K562 (cell line): ENCODE measurements around the gene LATS2. TPM values are rescaled to one million over a fixed set of nuclear protein-coding genes. Genes with fewer than 3 reads are reported as not detected.
A peak's percentile ranks its signal among the peaks of the same experiment; 100 is the strongest.

ENCODE experiments used
- ATAC-seq: fragments of 200-7000 bp; cut with Tn5 transposase; 3 replicates; pipeline ENCODE4 v1.9.1; 2020; ENCODE audit warnings: moderate library complexity
- BruUV-seq: library from RNA; stranded (reverse); fragments of 400-500 nt; replicated peaks from 2 replicates; lab custom pipeline; 2021; lab: Mats Ljungman, UMichigan
- CTCF ChIA-PET: fragments of 300-600 bp; formaldehyde crosslinking; extraction: SDS; loops from one replicate; lab custom pipeline; 2021; ENCODE audit warnings: low intra/inter-chr PET ratio; lab: Yijun Ruan, JAX
- POLR2A ChIA-PET: fragments of 300-600, 350-650 bp; sonication (Branson Sonifier 250); formaldehyde crosslinking; extraction: SDS; loops from one replicate; lab custom pipeline; 2021; ENCODE audit warnings: antibody characterized with exemption, inconsistent platforms; lab: Yijun Ruan, JAX
- DNase-seq, 4 experiments: peaks; one replicate each; pipeline versions ENCODE4 v3.0.0 to v3.0.0-alpha.2; 2011 to 2018; ENCODE audit warnings: low spot score in 3 of 4, mixed read lengths in 3 of 4; ENCODE audit errors: extremely low read depth in 1 of 4
- FAIRE-seq: peaks from 2 replicates; lab custom pipeline; 2011; peaks lifted over from hg19 to GRCh38; lab: Jason Lieb, UNC
- H2AFZ ChIP-seq: 2 replicates; pipeline ENCODE4 v1.6.0; 2011; ENCODE audit warnings: low read depth, low read length, control low read depth, inconsistent platforms
- H3K27ac ChIP-seq: fragments of 200-600 bp; 3 replicates; pipeline ENCODE4 v1.8.0; 2011; ENCODE audit warnings: low read depth, mild to moderate bottlenecking, control low read depth, inconsistent platforms, low read length, moderate library complexity, mixed read lengths; ENCODE audit errors: extremely low read depth
- H3K27me3 ChIP-seq, 2 experiments: fragments of 300-600 bp in 1 of 2; 2 replicates in 1 of 2; 3 replicates in 1 of 2; pipeline versions ENCODE4 v1.6.0 to v1.8.0; 2011; ENCODE audit warnings: inconsistent platforms in 2 of 2, low read length in 2 of 2, mild to moderate bottlenecking in 1 of 2, mixed read lengths in 1 of 2, moderate library complexity in 1 of 2; ENCODE audit not compliant: control insufficient read depth in 2 of 2, insufficient read depth in 2 of 2
- H3K36me3 ChIP-seq: fragments of 300-600 bp; 3 replicates; pipeline ENCODE4 v1.8.0; 2011; ENCODE audit warnings: mild to moderate bottlenecking, low read length, inconsistent platforms; ENCODE audit not compliant: control insufficient read depth, insufficient read depth
- H3K4me1 ChIP-seq, 2 experiments: fragments of 200-600 bp in 1 of 2; replicated peaks in 1 of 2; 2 replicates in 1 of 2; 3 replicates in 1 of 2; pipeline versions ENCODE4 v1.5.1 to v1.8.0; 2011; ENCODE audit warnings: inconsistent platforms in 2 of 2, low read length in 2 of 2, mild to moderate bottlenecking in 1 of 2, mixed read lengths in 1 of 2, moderate library complexity in 1 of 2; ENCODE audit not compliant: control insufficient read depth in 2 of 2, insufficient read depth in 2 of 2
- H3K4me2 ChIP-seq: 2 replicates; pipeline ENCODE4 v1.6.1; 2011; ENCODE audit warnings: low read length, control low read depth, inconsistent platforms, mixed read lengths; ENCODE audit not compliant: insufficient read depth
- H3K4me3 ChIP-seq: fragments of 200-600 bp; sonication (generic), shearing (Covaris generic); 2 replicates; pipeline ENCODE4 v1.5.1; 2016; ENCODE audit warnings: control low read depth, inconsistent platforms
- H3K79me2 ChIP-seq: fragments of 200-600 bp; 3 replicates; pipeline ENCODE4 v1.8.0; 2011; ENCODE audit warnings: low read length, inconsistent platforms; ENCODE audit not compliant: control insufficient read depth, insufficient read depth
- H3K9ac ChIP-seq, 2 experiments: 2 replicates each; pipeline versions ENCODE4 v1.6.0 to v1.6.1; 2011; ENCODE audit warnings: low read depth in 2 of 2, low read length in 2 of 2, control low read depth in 1 of 2, inconsistent platforms in 1 of 2, mild to moderate bottlenecking in 1 of 2, mixed read lengths in 1 of 2; ENCODE audit not compliant: insufficient read depth in 1 of 2
- H3K9me1 ChIP-seq: one replicate; pipeline ENCODE4 v1.6.0; 2011; ENCODE audit warnings: inconsistent platforms, mild to moderate bottlenecking, low read length, moderate library complexity; ENCODE audit not compliant: control insufficient read depth, insufficient read depth
- H3K9me3 ChIP-seq: replicated peaks from 2 replicates; pipeline ENCODE4 v1.5.1; 2011; ENCODE audit warnings: low read depth, low read length, inconsistent platforms; ENCODE audit not compliant: control insufficient read depth, insufficient read depth
- H4K20me1 ChIP-seq: replicated peaks from 2 replicates; pipeline ENCODE4 v1.6.1; 2011; ENCODE audit warnings: low read length, inconsistent platforms, mixed read lengths; ENCODE audit not compliant: control insufficient read depth, insufficient read depth
- ATF7 ChIP-seq: fragments of 450-650 bp; IDR thresholded peaks from 2 replicates; pipeline ENCODE4 v1.7.1; 2014; ENCODE audit warnings: mild to moderate bottlenecking, moderate library complexity
- CGGBP1 ChIP-seq: fragments of 250-450 bp; sonication (Bioruptor Pico); IDR thresholded peaks from 2 replicates; pipeline ENCODE4 v1.9.0; 2021; ENCODE audit warnings: mild to moderate bottlenecking
- CHD2 ChIP-seq: IDR thresholded peaks from 2 replicates; pipeline ENCODE4 v1.6.1; 2011; ENCODE audit warnings: low read depth, low read length
- HMGXB4 ChIP-seq: sonication (generic); formaldehyde crosslinking; IDR thresholded peaks from 2 replicates; pipeline ENCODE4 v1.8.1; 2023; ENCODE audit warnings: mild to moderate bottlenecking, missing genetic modification reagents
- ILK ChIP-seq: fragments of 450-650 bp; IDR thresholded peaks from 2 replicates; pipeline ENCODE4 v1.6.1; 2016; ENCODE audit warnings: missing genetic modification characterization, low read depth, mild to moderate bottlenecking, missing compliant biosample characterization, moderate library complexity, borderline replicate concordance
- MCM3 ChIP-seq: fragments of 450-650 bp; IDR thresholded peaks from 2 replicates; pipeline ENCODE4 v1.6.1; 2016
- NCOA6 ChIP-seq: fragments of 450-650 bp; IDR thresholded peaks from 2 replicates; pipeline ENCODE4 v1.6.1; 2017; ENCODE audit warnings: mild to moderate bottlenecking
- NELFE ChIP-seq: IDR thresholded peaks from 2 replicates; pipeline ENCODE4 v1.6.1; 2011; ENCODE audit warnings: mild to moderate bottlenecking; ENCODE audit not compliant: insufficient read depth, insufficient read length
- TAF1 ChIP-seq: IDR thresholded peaks from 2 replicates; pipeline ENCODE4 v1.6.1; 2011; ENCODE audit warnings: mild to moderate bottlenecking, low read length, moderate library complexity; ENCODE audit not compliant: insufficient read depth, control insufficient read depth, severe bottlenecking; ENCODE audit errors: extremely low read depth
- UBTF ChIP-seq, 2 experiments: IDR thresholded peaks; 2 replicates each; pipeline ENCODE4 v1.6.1; 2012; ENCODE audit warnings: improper control_type of control experiment in 2 of 2, low read depth in 2 of 2, low read length in 2 of 2, borderline replicate concordance in 1 of 2
- VEZF1 ChIP-seq: fragments of 200-800 bp; sonication (Bioruptor generic); IDR thresholded peaks from 2 replicates; pipeline ENCODE4 v1.6.1; 2017; ENCODE audit warnings: missing genetic modification characterization, missing compliant biosample characterization
- ZBTB7A ChIP-seq: IDR thresholded peaks from 2 replicates; pipeline ENCODE4 v1.6.1; 2011; ENCODE audit warnings: low read depth, mild to moderate bottlenecking, low read length, moderate library complexity, borderline replicate concordance; ENCODE audit not compliant: control insufficient read depth
- ZNF316 ChIP-seq: fragments of 450-650 bp; IDR thresholded peaks from 2 replicates; pipeline ENCODE4 v1.6.1; 2016
- WGBS: fragments of 100-300 bp; shearing (Covaris generic); methylation state at CpG from one replicate; pipeline ENCODE4 v1.1.6; 2016; ENCODE audit warnings: low coverage, mixed read lengths; ENCODE audit not compliant: insufficient coverage; ENCODE audit errors: missing lambda C conversion rate; 5-methylcytosine and 5-hydroxymethylcytosine counted together
- in situ Hi-C: fragments of 300-500 bp; cut with MboI; formaldehyde crosslinking; loops from 4 replicates; pipeline ENCODE4 v1.15.0; 2018; ENCODE audit warnings: inconsistent platforms, mixed read lengths
- intact Hi-C: fragments of 100-400 bp; cut with micrococcal nuclease; formaldehyde crosslinking; loops from 2 replicates; pipeline ENCODE4 v1.14.2; 2022
- polyA plus RNA-seq, 8 experiments: library from polyadenylated mRNA; depleted of rRNA in 4 of 8; stranded (reverse) in 5 of 8; unstranded in 3 of 8; fragments of >200 nt; fragmentation: Nextera tagmentation in 2 of 8; fragmentation: Illumina TruSeq in 1 of 8; extraction: Ambion mirVana in 2 of 8; extraction: Trizol in 1 of 8; gene quantifications; 2 replicates each; pipeline versions ENCODE4 v1.2.1 to v1.2.3, GENCODE V29; 2011 to 2014; ENCODE audit warnings: inconsistent platforms in 1 of 8, missing spikeins in 1 of 8
- total RNA-seq, 7 experiments: library from RNA; depleted of rRNA in 6 of 7; stranded (reverse); fragments of >200 nt in 6 of 7; fragmentation: Illumina TruSeq in 2 of 7; extraction: Trizol in 2 of 7; gene quantifications; 2 replicates each; pipeline versions ENCODE4 v1.2.1 to v1.2.3, GENCODE V29; 2011 to 2021; ENCODE audit warnings: low replicate concordance in 1 of 7
- TF ChIP-seq, protein P1 (sequence below): fragments of 450-650 bp; conservative IDR thresholded peaks from 2 replicates; pipeline ENCODE4 v1.6.1; 2016; ENCODE audit warnings: missing genetic modification characterization, low read depth, mild to moderate bottlenecking, missing compliant biosample characterization, moderate library complexity

LATS2 gene
- total and polyA plus RNA-seq, 9 of the 15 experiments (the other 6 are each of a cell fraction or from before 2014, with no cell fraction given): 0.18 to 3.7 (median 0.76) TPM

DNA sequence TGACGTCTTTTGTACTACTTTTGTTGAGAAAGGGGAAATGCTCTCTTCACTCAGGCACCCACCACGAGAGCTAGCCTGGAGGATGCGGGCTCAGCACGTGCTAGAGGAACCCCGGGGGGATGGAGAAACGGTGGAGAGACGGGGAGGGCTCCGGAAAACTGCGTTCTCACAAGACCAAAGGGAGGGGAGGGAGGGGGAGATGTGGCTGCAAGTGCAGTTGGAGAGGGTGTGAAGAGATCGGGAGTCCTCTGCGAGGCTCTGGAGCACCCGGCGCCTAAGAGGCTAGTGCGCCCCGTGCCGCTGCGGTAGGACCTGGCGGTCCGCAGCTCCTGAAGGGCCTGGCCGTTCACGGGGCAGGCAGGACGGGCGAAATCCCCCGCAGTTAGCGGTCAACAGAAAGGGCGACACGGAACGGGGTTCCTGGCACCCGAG, 115.4 kb downstream of the LATS2 start:
- Histone ChIP-seq H3K36me3 (no peaks in the 10 kb centered on the region), H3K4me3 (no peak overlapping the region), H3K4me1 (peaks cover 0 to 5% of the 10 kb centered on the region in 2 experiments; a peak in 2 of 5 replicates), H3K79me2 (no peaks in the 10 kb centered on the region)
- in situ Hi-C loops: loop anchor here (10.0 kb wide), 2 partner anchors 159 to 539 kb away; no protein-coding TSS in a partner anchor
- TF ChIP-seq ZBTB7A (no peak), ATF7 (no peak), TAF1 (no peak), MCM3 (no peak), NELFE (no peak), CGGBP1 (no peak), ILK (no peak), HMGXB4 (CRISPR knock-in tag) (no peak), UBTF (IDR thresholded peaks at IDR 0.05; ENCODE audit: borderline replicate concordance in 1 of 2, low read depth in 2 of 2, low read length in 2 of 2) (no peak), ZNF316 (no peak), CHD2 (no peak), VEZF1 (CRISPR knock-in tag) (no peak), NCOA6 (no peak)
- TF ChIP-seq, protein P1, sequence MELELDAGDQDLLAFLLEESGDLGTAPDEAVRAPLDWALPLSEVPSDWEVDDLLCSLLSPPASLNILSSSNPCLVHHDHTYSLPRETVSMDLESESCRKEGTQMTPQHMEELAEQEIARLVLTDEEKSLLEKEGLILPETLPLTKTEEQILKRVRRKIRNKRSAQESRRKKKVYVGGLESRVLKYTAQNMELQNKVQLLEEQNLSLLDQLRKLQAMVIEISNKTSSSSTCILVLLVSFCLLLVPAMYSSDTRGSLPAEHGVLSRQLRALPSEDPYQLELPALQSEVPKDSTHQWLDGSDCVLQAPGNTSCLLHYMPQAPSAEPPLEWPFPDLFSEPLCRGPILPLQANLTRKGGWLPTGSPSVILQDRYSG (tag): no peak
- TF ChIP-seq, all 486 proteins: peak for 0
- H3K9me1 ChIP-seq: no peaks in the 10 kb centered on the region
- H3K27ac ChIP-seq: no peak overlapping the region
- H3K9ac ChIP-seq: no peak overlapping the region
- no peak overlapping the region for H2AFZ ChIP-seq
- intact Hi-C loops: loop anchor here (10.0 kb wide), 1 partner anchor 79 kb away; no protein-coding TSS in a partner anchor
- ChIA-PET CTCF (no interaction called here), POLR2A (no interaction called here)
- no peak for FAIRE-seq
- 9% methylated on average over 19 of the region's 29 CpGs for whole genome bisulfite sequencing
- no peak for DNase-seq
- H3K4me2 ChIP-seq: no peak overlapping the region
- H3K27me3 ChIP-seq: 0 out of 5 replicates have a peak, but pooled peaks cover 0 to 2% of the 10 kb centered on the region in 2 experiments
- H3K9me3 ChIP-seq: no peaks in the 10 kb centered on the region
- no TSS peak for BruUV-seq
- no peaks in the 10 kb centered on the region for H4K20me1 ChIP-seq
- ATAC-seq: peak; percentile 42; the same call in 1 of the 3 replicates
